ENCODE data around the gene BBX.

DNA sequence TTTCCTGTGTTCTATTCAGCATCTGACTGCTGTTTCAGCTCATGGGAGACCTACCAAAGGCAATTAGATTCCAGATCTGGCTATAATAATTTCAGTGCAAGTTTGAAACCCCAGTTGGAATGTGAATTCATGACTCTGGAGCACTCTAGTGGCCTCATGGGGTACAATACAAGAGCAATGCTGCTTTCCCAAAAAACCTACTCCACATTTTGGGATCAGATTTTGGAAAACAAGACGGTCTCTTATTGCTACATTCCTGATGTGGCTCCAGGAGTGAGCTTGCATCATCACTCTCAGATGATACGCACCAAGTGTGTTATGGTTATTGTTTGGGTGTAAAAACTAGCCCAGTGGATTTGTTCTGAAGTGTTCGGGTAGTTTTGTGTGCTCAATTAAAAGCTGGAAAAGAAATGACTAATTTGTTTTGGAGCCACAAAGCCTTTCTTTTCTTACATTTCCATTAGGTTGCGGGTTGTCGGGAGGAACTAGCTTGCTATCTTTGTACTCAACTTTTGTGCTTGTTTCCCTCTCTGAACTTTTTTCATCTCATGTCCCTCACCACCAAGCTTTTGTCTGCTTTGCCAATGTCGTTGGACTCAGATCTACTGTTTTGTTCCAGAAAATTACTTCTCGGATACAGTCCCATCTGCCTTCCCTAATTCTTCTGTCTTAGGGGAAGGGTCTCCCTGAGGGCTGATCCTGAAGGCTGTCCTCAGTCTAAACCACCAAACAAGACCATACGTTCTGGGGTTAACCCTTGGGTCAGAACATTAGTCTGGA lies 272.1 kb downstream of the BBX start:
- TF ChIP-seq, protein P1, sequence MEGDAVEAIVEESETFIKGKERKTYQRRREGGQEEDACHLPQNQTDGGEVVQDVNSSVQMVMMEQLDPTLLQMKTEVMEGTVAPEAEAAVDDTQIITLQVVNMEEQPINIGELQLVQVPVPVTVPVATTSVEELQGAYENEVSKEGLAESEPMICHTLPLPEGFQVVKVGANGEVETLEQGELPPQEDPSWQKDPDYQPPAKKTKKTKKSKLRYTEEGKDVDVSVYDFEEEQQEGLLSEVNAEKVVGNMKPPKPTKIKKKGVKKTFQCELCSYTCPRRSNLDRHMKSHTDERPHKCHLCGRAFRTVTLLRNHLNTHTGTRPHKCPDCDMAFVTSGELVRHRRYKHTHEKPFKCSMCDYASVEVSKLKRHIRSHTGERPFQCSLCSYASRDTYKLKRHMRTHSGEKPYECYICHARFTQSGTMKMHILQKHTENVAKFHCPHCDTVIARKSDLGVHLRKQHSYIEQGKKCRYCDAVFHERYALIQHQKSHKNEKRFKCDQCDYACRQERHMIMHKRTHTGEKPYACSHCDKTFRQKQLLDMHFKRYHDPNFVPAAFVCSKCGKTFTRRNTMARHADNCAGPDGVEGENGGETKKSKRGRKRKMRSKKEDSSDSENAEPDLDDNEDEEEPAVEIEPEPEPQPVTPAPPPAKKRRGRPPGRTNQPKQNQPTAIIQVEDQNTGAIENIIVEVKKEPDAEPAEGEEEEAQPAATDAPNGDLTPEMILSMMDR (IDR thresholded peaks at IDR 0.05) = peak in 1 of 6 experiments; percentile 18
- TF ChIP-seq EP300 (IDR thresholded peaks at IDR 0.05) (no peak), POLR2A (IDR thresholded peaks at IDR 0.05) (no peak), POLR2AphosphoS5 (IDR thresholded peaks at IDR 0.05) (no peak)

Measured in upper lobe of left lung (tissue), 4 donors.